ENCODE results near the gene PHACTR3.

The PHACTR3 gene

DNA sequence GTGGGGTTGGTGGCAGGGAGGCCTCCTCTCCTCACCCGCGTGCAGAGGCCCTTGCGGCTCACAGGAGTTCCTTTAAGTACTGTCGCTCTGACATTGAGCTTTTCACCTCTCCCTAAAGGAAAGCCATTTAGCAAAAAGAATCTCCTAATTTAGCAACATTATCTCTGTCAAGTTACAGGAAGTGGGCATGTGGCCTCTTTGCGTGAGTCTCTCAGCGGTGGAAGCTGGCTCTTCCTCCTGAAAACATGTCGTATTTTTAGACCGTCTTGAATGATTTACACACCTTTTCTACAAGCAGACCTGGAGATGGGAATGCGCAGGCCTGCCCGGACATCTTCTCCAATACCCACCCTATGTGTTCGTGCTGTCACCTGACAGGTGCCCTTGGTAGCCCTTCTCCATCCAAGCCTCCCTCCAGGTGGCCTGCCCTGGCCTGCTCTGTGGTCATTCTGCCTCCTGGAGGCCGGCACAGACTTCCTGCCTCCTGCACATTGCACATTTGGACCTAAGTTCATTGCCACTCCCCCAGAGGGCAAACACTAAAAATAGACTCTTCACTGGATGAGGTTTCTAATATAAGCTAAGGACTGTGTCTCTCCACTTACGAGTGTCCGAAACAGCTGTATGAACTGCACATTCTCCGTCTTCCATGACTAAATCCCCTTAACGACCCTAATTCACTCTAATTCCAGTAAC is 18.5 kb upstream of the PHACTR3 start:
- Histone ChIP-seq H3K18ac (ENCODE audit: low read length) (no peak overlapping the region), H2BK120ac (ENCODE audit: low read depth, low read length) (no peak overlapping the region), H3K9ac (ENCODE audit: low read length) (no peak overlapping the region), H3K27me3 (ENCODE audit: insufficient read depth, low read length, poor library complexity) (no peaks in the 10 kb centered on the region), H3K4me3 (ENCODE audit: low read length) (no peak overlapping the region), H3K79me2 (ENCODE audit: control insufficient read depth, insufficient read depth, low read length) (no peaks in the 10 kb centered on the region), H3K4ac (ENCODE audit: low read depth, low read length) (no peak overlapping the region), H3K4me1 (ENCODE audit: control insufficient read depth, low read depth, low read length) (no peaks in the 10 kb centered on the region), H3K27ac (ENCODE audit: low read depth, low read length) (no peak overlapping the region), H3K79me1 (ENCODE audit: low read length) (no peaks in the 10 kb centered on the region), H3K23ac (ENCODE audit: low read length) (no peak overlapping the region), H4K5ac (ENCODE audit: low read length) (no peak overlapping the region), H3K56ac (ENCODE audit: low read length) (no peak overlapping the region), H3K36me3 (ENCODE audit: control insufficient read depth, insufficient read depth, low read length) (no peaks in the 10 kb centered on the region), H4K8ac (ENCODE audit: low read depth, low read length) (no peak overlapping the region), H3K4me2 (ENCODE audit: low read length) (no peak overlapping the region), H2BK5ac (ENCODE audit: low read length) (no peak overlapping the region), H2BK15ac (replicated peaks; ENCODE audit: low read depth) (no peak overlapping the region), H2AK5ac (ENCODE audit: low read length) (no peak overlapping the region)
- no CpG with 5 or more reads among the region's 16 CpGs for WGBS (ENCODE audit: extremely low coverage, insufficient coverage, low lambda C conversion rate)
- no peak for DNase-seq

DNA sequence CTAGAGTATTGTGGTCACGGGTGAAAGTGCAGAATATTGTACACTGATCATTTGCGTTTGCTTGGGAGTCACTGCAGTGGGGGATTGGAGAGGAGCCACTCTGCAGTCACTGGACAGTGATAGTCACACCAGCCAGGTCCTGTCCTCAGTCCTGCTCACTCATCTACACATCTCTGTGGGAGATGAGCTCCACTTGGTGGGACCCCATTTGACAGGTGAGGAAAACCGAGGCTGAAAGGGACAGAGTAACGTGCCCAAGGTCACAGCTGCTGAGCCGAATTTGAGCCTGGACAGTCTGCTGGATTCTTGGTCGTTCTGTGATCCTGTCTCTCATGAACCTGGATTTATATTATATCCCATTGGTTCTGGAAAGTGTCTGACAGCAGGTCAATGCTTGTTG is 17.7 kb upstream of the PHACTR3 start:
- Histone ChIP-seq H3K27ac (ENCODE audit: low read depth, low read length) (no peak overlapping the region), H3K27me3 (ENCODE audit: insufficient read depth, low read length, poor library complexity) (no peaks in the 10 kb centered on the region), H3K4me2 (ENCODE audit: low read length) (no peak overlapping the region), H2BK120ac (ENCODE audit: low read depth, low read length) (no peak overlapping the region), H4K5ac (ENCODE audit: low read length) (no peak overlapping the region), H3K4ac (ENCODE audit: low read depth, low read length) (no peak overlapping the region), H2AK5ac (ENCODE audit: low read length) (no peak overlapping the region), H3K36me3 (ENCODE audit: control insufficient read depth, insufficient read depth, low read length) (no peaks in the 10 kb centered on the region), H3K18ac (ENCODE audit: low read length) (no peak overlapping the region), H3K4me3 (ENCODE audit: low read length) (no peak overlapping the region), H3K4me1 (ENCODE audit: control insufficient read depth, low read depth, low read length) (no peaks in the 10 kb centered on the region), H3K79me2 (ENCODE audit: control insufficient read depth, insufficient read depth, low read length) (no peaks in the 10 kb centered on the region), H3K23ac (ENCODE audit: low read length) (no peak overlapping the region), H2BK15ac (replicated peaks; ENCODE audit: low read depth) (no peak overlapping the region), H3K9ac (ENCODE audit: low read length) (no peak overlapping the region), H3K56ac (ENCODE audit: low read length) (no peak overlapping the region), H3K79me1 (ENCODE audit: low read length) (no peaks in the 10 kb centered on the region), H2BK5ac (ENCODE audit: low read length) (no peak overlapping the region), H4K8ac (ENCODE audit: low read depth, low read length) (no peak overlapping the region)
- no peak for DNase-seq
- WGBS (ENCODE audit: extremely low coverage, insufficient coverage, low lambda C conversion rate), result no CpG with 5 or more reads among the region's 6 CpGs

DNA sequence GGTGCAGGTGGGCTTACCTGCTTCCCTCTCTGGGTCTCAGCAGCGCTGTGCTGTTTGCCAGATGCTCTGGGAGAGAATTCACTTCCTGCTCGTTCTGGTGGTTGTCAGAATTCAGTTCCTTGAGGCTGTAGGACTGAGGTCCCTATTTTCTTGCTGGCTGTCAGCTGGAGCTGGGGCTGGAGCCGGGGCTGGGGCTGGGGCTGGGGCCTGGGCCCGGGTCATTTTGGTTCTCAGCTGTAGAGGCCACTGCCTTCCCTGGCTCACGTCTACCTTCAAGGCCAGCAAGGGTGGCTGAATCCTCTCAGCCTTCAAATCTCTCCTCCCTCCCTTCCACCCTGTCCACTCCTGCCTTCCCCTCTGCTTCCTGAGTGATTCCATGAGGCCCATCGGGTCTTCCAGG is 16.8 kb upstream of the PHACTR3 start:
- Histone ChIP-seq H3K4me1 (ENCODE audit: control insufficient read depth, low read depth, low read length) (no peaks in the 10 kb centered on the region), H4K8ac (ENCODE audit: low read depth, low read length) (no peak overlapping the region), H3K23ac (ENCODE audit: low read length) (no peak overlapping the region), H3K27ac (ENCODE audit: low read depth, low read length) (no peak overlapping the region), H3K4me2 (ENCODE audit: low read length) (no peak overlapping the region), H3K56ac (ENCODE audit: low read length) (no peak overlapping the region), H2BK15ac (replicated peaks; ENCODE audit: low read depth) (no peak overlapping the region), H2BK5ac (ENCODE audit: low read length) (no peak overlapping the region), H3K79me1 (ENCODE audit: low read length) (no peaks in the 10 kb centered on the region), H3K18ac (ENCODE audit: low read length) (no peak overlapping the region), H2BK120ac (ENCODE audit: low read depth, low read length) (no peak overlapping the region), H3K36me3 (ENCODE audit: control insufficient read depth, insufficient read depth, low read length) (no peaks in the 10 kb centered on the region), H3K4me3 (ENCODE audit: low read length) (no peak overlapping the region), H4K5ac (ENCODE audit: low read length) (no peak overlapping the region), H3K27me3 (ENCODE audit: insufficient read depth, low read length, poor library complexity) (no peaks in the 10 kb centered on the region), H2AK5ac (ENCODE audit: low read length) (no peak overlapping the region), H3K4ac (ENCODE audit: low read depth, low read length) (no peak overlapping the region), H3K9ac (ENCODE audit: low read length) (no peak overlapping the region), H3K79me2 (ENCODE audit: control insufficient read depth, insufficient read depth, low read length) (no peaks in the 10 kb centered on the region)
- WGBS (ENCODE audit: extremely low coverage, insufficient coverage, low lambda C conversion rate), result no CpG with 5 or more reads among the region's 6 CpGs
- DNase-seq, result no peak

DNA sequence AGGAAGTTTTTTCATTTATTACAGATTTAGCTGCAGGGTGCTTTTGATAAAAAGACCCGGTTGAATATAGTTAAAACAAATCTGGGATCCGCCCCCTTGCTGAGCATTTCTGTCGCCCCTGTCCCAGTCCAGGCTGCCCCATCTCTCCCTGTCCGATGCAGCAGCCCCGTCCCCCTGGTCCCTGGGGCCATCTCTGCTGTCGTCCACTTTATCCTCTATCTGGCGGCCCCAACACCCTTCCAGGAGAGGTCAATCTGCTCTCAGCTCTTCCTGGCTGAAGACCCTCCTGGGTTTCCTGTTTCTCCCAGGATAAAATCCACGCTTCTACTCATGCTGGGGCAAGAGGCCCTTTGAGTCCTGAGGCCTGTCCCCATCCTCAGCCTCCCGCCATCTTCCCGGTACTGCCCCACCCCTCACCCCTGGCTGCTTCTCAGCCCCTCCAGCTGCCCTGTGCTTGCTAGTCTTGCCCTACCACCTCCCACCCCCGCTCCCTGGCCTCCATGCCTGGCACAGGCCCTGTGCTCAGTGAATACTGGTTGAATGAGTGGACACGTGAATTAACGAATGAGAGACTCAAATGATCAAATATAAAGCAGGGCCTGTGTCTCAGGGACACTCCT is 16.0 kb upstream of the PHACTR3 start:
- H2BK120ac ChIP-seq (ENCODE audit: low read depth, low read length), result no peak overlapping the region
- H3K79me1 ChIP-seq (ENCODE audit: low read length), result no peaks in the 10 kb centered on the region
- no peak overlapping the region for H3K4me2 ChIP-seq (ENCODE audit: low read length)
- H2AK5ac ChIP-seq (ENCODE audit: low read length), result no peak overlapping the region
- WGBS (ENCODE audit: extremely low coverage, insufficient coverage, low lambda C conversion rate), result no CpG with 5 or more reads among the region's 13 CpGs
- no peak overlapping the region for H2BK15ac ChIP-seq (replicated peaks; ENCODE audit: low read depth)
- H3K23ac ChIP-seq (ENCODE audit: low read length), result no peak overlapping the region
- H3K79me2 ChIP-seq (ENCODE audit: control insufficient read depth, insufficient read depth, low read length), result no peaks in the 10 kb centered on the region
- H3K27ac ChIP-seq (ENCODE audit: low read depth, low read length), result no peak overlapping the region
- no peak overlapping the region for H3K56ac ChIP-seq (ENCODE audit: low read length)
- H3K4me1 ChIP-seq (ENCODE audit: control insufficient read depth, low read depth, low read length), result no peaks in the 10 kb centered on the region
- DNase-seq, result no peak
- H4K5ac ChIP-seq (ENCODE audit: low read length), result no peak overlapping the region
- H3K9ac ChIP-seq (ENCODE audit: low read length), result no peak overlapping the region
- H4K8ac ChIP-seq (ENCODE audit: low read depth, low read length), result no peak overlapping the region
- H3K36me3 ChIP-seq (ENCODE audit: control insufficient read depth, insufficient read depth, low read length), result no peaks in the 10 kb centered on the region
- H3K4ac ChIP-seq (ENCODE audit: low read depth, low read length), result no peak overlapping the region
- no peak overlapping the region for H3K4me3 ChIP-seq (ENCODE audit: low read length)
- no peak overlapping the region for H3K18ac ChIP-seq (ENCODE audit: low read length)
- H3K27me3 ChIP-seq (ENCODE audit: insufficient read depth, low read length, poor library complexity), result no peaks in the 10 kb centered on the region
- H2BK5ac ChIP-seq (ENCODE audit: low read length), result no peak overlapping the region

DNA sequence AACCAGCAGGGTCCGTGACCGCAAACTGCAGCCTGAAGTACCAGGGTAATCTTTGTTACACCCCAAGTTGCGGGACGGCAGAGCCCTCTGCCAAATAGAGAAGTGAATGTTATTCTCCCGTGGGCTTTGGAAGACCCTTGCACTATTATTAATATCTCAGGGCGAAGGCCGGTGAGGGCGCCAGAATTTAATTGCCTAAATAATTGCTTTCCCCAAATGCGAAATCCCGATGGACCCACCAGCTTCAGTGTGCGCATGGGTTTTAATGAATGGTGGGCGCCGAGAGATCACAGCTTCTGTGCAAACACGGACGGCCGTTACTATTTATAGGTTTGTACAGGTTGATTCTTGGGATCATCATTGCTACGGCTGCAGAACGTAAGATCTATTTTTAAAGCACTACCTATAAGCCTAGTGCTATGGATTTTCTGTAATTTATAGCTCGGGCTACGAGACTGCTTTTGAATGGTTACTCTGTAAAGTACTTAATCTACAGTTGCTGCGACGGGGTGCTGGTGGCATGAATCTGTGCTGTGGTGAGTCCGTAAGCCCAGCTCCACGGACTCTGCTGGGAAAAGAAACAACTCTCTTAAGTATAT is 15.2 kb upstream of the PHACTR3 start:
- H3K23ac ChIP-seq (ENCODE audit: low read length), result no peak overlapping the region
- H3K27me3 ChIP-seq (ENCODE audit: insufficient read depth, low read length, poor library complexity), result no peaks in the 10 kb centered on the region
- no peak overlapping the region for H2BK5ac ChIP-seq (ENCODE audit: low read length)
- H3K79me1 ChIP-seq (ENCODE audit: low read length), result no peaks in the 10 kb centered on the region
- H2AK5ac ChIP-seq (ENCODE audit: low read length), result no peak overlapping the region
- no peak for DNase-seq
- no peak overlapping the region for H3K9ac ChIP-seq (ENCODE audit: low read length)
- no peak overlapping the region for H4K5ac ChIP-seq (ENCODE audit: low read length)
- H3K4ac ChIP-seq (ENCODE audit: low read depth, low read length), result no peak overlapping the region
- H3K18ac ChIP-seq (ENCODE audit: low read length), result no peak overlapping the region
- no CpG with 5 or more reads among the region's 24 CpGs for WGBS (ENCODE audit: extremely low coverage, insufficient coverage, low lambda C conversion rate)
- H3K79me2 ChIP-seq (ENCODE audit: control insufficient read depth, insufficient read depth, low read length), result no peaks in the 10 kb centered on the region
- no peak overlapping the region for H3K27ac ChIP-seq (ENCODE audit: low read depth, low read length)
- H3K36me3 ChIP-seq (ENCODE audit: control insufficient read depth, insufficient read depth, low read length), result no peaks in the 10 kb centered on the region
- no peaks in the 10 kb centered on the region for H3K4me1 ChIP-seq (ENCODE audit: control insufficient read depth, low read depth, low read length)
- H2BK15ac ChIP-seq (replicated peaks; ENCODE audit: low read depth), result no peak overlapping the region
- no peak overlapping the region for H4K8ac ChIP-seq (ENCODE audit: low read depth, low read length)
- no peak overlapping the region for H3K4me2 ChIP-seq (ENCODE audit: low read length)
- H3K4me3 ChIP-seq (ENCODE audit: low read length), result no peak overlapping the region
- no peak overlapping the region for H2BK120ac ChIP-seq (ENCODE audit: low read depth, low read length)
- H3K56ac ChIP-seq (ENCODE audit: low read length), result no peak overlapping the region
